Stimulated activated memory B cell treated with anti-CD40 and anti-IgM and Interleukin-4, amounts not matched to agents 10 μg/mL and 1 μg/mL and 100 μg/mL, for 72 hours (primary cell): ENCODE measurements around the gene RABGAP1.

ENCODE experiments used
- ATAC-seq: fragments of 150-1000 bp; cut with Tn5 transposase; 2 replicates; pipeline ENCODE4 v1.10.0; 2021
- H3K27ac Mint-ChIP-seq: one replicate; pipeline ENCODE4 v1.8.0; 2022; ENCODE audit warnings: mild to moderate bottlenecking, mixed read lengths
- H3K27me3 Mint-ChIP-seq: one replicate; pipeline ENCODE4 v1.8.0; 2022; ENCODE audit warnings: mixed read lengths
- H3K36me3 Mint-ChIP-seq: one replicate; pipeline ENCODE4 v1.8.0; 2022; ENCODE audit warnings: mixed read lengths
- H3K4me1 Mint-ChIP-seq: one replicate; pipeline ENCODE4 v1.8.0; 2022; ENCODE audit warnings: mixed read lengths
- H3K4me3 Mint-ChIP-seq: one replicate; pipeline ENCODE4 v1.8.0; 2022; ENCODE audit warnings: mild to moderate bottlenecking, moderate library complexity, mixed read lengths
- H3K9me3 Mint-ChIP-seq: one replicate; pipeline ENCODE4 v1.8.0; 2022; ENCODE audit warnings: mixed read lengths

Gene RABGAP1

GRCh38 chr9:123111427-123112014 lies 170.7 kb downstream of the RABGAP1 start:
- no peaks in the 10 kb centered on the region for H3K9me3 Mint-ChIP-seq
- no peak overlapping the region for H3K4me3 Mint-ChIP-seq
- peaks cover 20% of the 10 kb centered on the region for H3K4me1 Mint-ChIP-seq
- H3K27ac Mint-ChIP-seq: peak overlapping the region; percentile 68
- no peaks in the 10 kb centered on the region for H3K27me3 Mint-ChIP-seq
- no peak for ATAC-seq
- H3K36me3 Mint-ChIP-seq: peaks cover 49% of the 10 kb centered on the region

GRCh38 chr9:123112015-123112975 lies 171.5 kb downstream of the RABGAP1 start:
- Mint-ChIP-seq H3K27ac (peak overlapping the region; percentile 68), H3K36me3 (peaks cover 41% of the 10 kb centered on the region), H3K4me1 (peaks cover 20% of the 10 kb centered on the region), H3K27me3 (no peaks in the 10 kb centered on the region), H3K4me3 (no peak overlapping the region), H3K9me3 (no peaks in the 10 kb centered on the region)
- ATAC-seq: no peak

- Mint-ChIP-seq H3K4me3 (no peak overlapping the region), H3K27ac (peak overlapping the region; percentile 68)
- ATAC-seq: no peak
Measured at GRCh38 chr9:123113185-123113584, 172.4 kb downstream of the RABGAP1 start.

GRCh38 chr9:123115146-123115913 lies 174.5 kb downstream of the RABGAP1 start:
- H3K4me1 Mint-ChIP-seq: peaks cover 20% of the 10 kb centered on the region
- H3K27ac Mint-ChIP-seq: peak overlapping the region; percentile 68
- no peaks in the 10 kb centered on the region for H3K9me3 Mint-ChIP-seq
- H3K4me3 Mint-ChIP-seq: no peak overlapping the region
- H3K27me3 Mint-ChIP-seq: no peaks in the 10 kb centered on the region
- peaks cover 33% of the 10 kb centered on the region for H3K36me3 Mint-ChIP-seq
- ATAC-seq: no peak

More at GRCh38 chr9:123113185-123113584, 172.4 kb downstream of the RABGAP1 start:
- H3K27me3 Mint-ChIP-seq: no peaks in the 10 kb centered on the region
- peaks cover 37% of the 10 kb centered on the region for H3K36me3 Mint-ChIP-seq
- H3K9me3 Mint-ChIP-seq: no peaks in the 10 kb centered on the region
- H3K4me1 Mint-ChIP-seq: peaks cover 20% of the 10 kb centered on the region

GRCh38 chr9:123116036-123116435 lies 175.2 kb downstream of the RABGAP1 start:
- no peaks in the 10 kb centered on the region for H3K27me3 Mint-ChIP-seq

GRCh38 chr9:123119566-123119965 lies 178.7 kb downstream of the RABGAP1 start:
- ATAC-seq: no peak
- Mint-ChIP-seq H3K27me3 (no peaks in the 10 kb centered on the region), H3K4me1 (peaks cover 11% of the 10 kb centered on the region), H3K9me3 (no peaks in the 10 kb centered on the region), H3K4me3 (no peak overlapping the region), H3K36me3 (peaks cover 42% of the 10 kb centered on the region), H3K27ac (peak overlapping the region; percentile 54)

More at GRCh38 chr9:123116036-123116435, 175.2 kb downstream of the RABGAP1 start:
- H3K27ac Mint-ChIP-seq: peak overlapping the region; percentile 68
- H3K4me1 Mint-ChIP-seq: peaks cover 20% of the 10 kb centered on the region
- H3K4me3 Mint-ChIP-seq: no peak overlapping the region
- ATAC-seq: no peak
- peaks cover 33% of the 10 kb centered on the region for H3K36me3 Mint-ChIP-seq
- H3K9me3 Mint-ChIP-seq: no peaks in the 10 kb centered on the region

- H3K4me1 Mint-ChIP-seq: peaks cover 6% of the 10 kb centered on the region
- H3K27me3 Mint-ChIP-seq: no peaks in the 10 kb centered on the region
- peaks cover 37% of the 10 kb centered on the region for H3K36me3 Mint-ChIP-seq
- no peak for ATAC-seq
- H3K4me3 Mint-ChIP-seq: no peak overlapping the region
- no peak overlapping the region for H3K27ac Mint-ChIP-seq
- no peaks in the 10 kb centered on the region for H3K9me3 Mint-ChIP-seq
Measured at GRCh38 chr9:123120131-123120530, 179.3 kb downstream of the RABGAP1 start.

- no peak overlapping the region for H3K27ac Mint-ChIP-seq
- H3K9me3 Mint-ChIP-seq: no peaks in the 10 kb centered on the region
- peaks cover 5% of the 10 kb centered on the region for H3K4me1 Mint-ChIP-seq
- ATAC-seq: no peak
- no peaks in the 10 kb centered on the region for H3K27me3 Mint-ChIP-seq
- H3K36me3 Mint-ChIP-seq: peaks cover 31% of the 10 kb centered on the region
- no peak overlapping the region for H3K4me3 Mint-ChIP-seq
Measured at GRCh38 chr9:123120953-123121352, 180.1 kb downstream of the RABGAP1 start.

GRCh38 chr9:123121457-123121856 lies 180.6 kb downstream of the RABGAP1 start:
- Mint-ChIP-seq H3K4me1 (peaks cover 5% of the 10 kb centered on the region), H3K27me3 (no peaks in the 10 kb centered on the region), H3K36me3 (peaks cover 31% of the 10 kb centered on the region), H3K27ac (no peak overlapping the region), H3K4me3 (no peak overlapping the region), H3K9me3 (no peaks in the 10 kb centered on the region)
- ATAC-seq: no peak

- Mint-ChIP-seq H3K4me3 (no peak overlapping the region), H3K36me3 (peaks cover 50% of the 10 kb centered on the region), H3K9me3 (no peaks in the 10 kb centered on the region), H3K27ac (peak overlapping the region; percentile 75), H3K4me1 (peaks cover 24% of the 10 kb centered on the region), H3K27me3 (no peaks in the 10 kb centered on the region)
- ATAC-seq: no peak
Measured at GRCh38 chr9:123127512-123128075, 186.8 kb downstream of the RABGAP1 start.

GRCh38 chr9:123128591-123128990 lies 187.8 kb downstream of the RABGAP1 start:
- H3K27me3 Mint-ChIP-seq: no peaks in the 10 kb centered on the region
- H3K27ac Mint-ChIP-seq: no peak overlapping the region
- H3K4me1 Mint-ChIP-seq: peaks cover 24% of the 10 kb centered on the region
- no peak overlapping the region for H3K4me3 Mint-ChIP-seq
- H3K9me3 Mint-ChIP-seq: no peaks in the 10 kb centered on the region
- ATAC-seq: no peak
- H3K36me3 Mint-ChIP-seq: peaks cover 47% of the 10 kb centered on the region

GRCh38 chr9:123129423-123129822 lies 188.6 kb downstream of the RABGAP1 start:
- Mint-ChIP-seq H3K36me3 (peaks cover 43% of the 10 kb centered on the region), H3K4me3 (no peak overlapping the region), H3K27ac (no peak overlapping the region), H3K4me1 (peaks cover 20% of the 10 kb centered on the region), H3K27me3 (no peaks in the 10 kb centered on the region), H3K9me3 (no peaks in the 10 kb centered on the region)
- no peak for ATAC-seq

GRCh38 chr9:123131258-123131657 lies 190.4 kb downstream of the RABGAP1 start:
- H3K4me1 Mint-ChIP-seq: peaks cover 19% of the 10 kb centered on the region

GRCh38 chr9:123131993-123132392 lies 191.2 kb downstream of the RABGAP1 start:
- ATAC-seq: no peak
- Mint-ChIP-seq H3K9me3 (no peaks in the 10 kb centered on the region), H3K4me3 (no peak overlapping the region), H3K36me3 (peaks cover 47% of the 10 kb centered on the region), H3K27me3 (no peaks in the 10 kb centered on the region), H3K4me1 (peaks cover 19% of the 10 kb centered on the region), H3K27ac (no peak overlapping the region)

More at GRCh38 chr9:123131258-123131657, 190.4 kb downstream of the RABGAP1 start:
- Mint-ChIP-seq H3K27ac (no peak overlapping the region), H3K9me3 (no peaks in the 10 kb centered on the region), H3K36me3 (peaks cover 47% of the 10 kb centered on the region), H3K27me3 (no peaks in the 10 kb centered on the region), H3K4me3 (no peak overlapping the region)
- no peak for ATAC-seq

GRCh38 chr9:123132696-123133095 lies 191.9 kb downstream of the RABGAP1 start:
- Mint-ChIP-seq H3K27me3 (no peaks in the 10 kb centered on the region), H3K36me3 (peaks cover 43% of the 10 kb centered on the region), H3K9me3 (no peaks in the 10 kb centered on the region), H3K27ac (no peak overlapping the region), H3K4me3 (no peak overlapping the region), H3K4me1 (peaks cover 14% of the 10 kb centered on the region)
- no peak for ATAC-seq
